ENCODE data around the gene FOXL1. TPM values are rescaled to one million over a fixed set of nuclear protein-coding genes. Genes with fewer than 3 reads are reported as not detected.

Gene FOXL1
- polyA plus RNA-seq, 1 experiment: 4.9 TPM

GRCh38 chr16:86534779-86535615, 43.4 kb upstream of the FOXL1 start:
- Histone ChIP-seq H3K4me3 (ENCODE audit: low read depth, low read length) (no peak overlapping the region), H3K27me3 (ENCODE audit: control insufficient read depth, insufficient read depth, low read length) (no peaks in the 10 kb centered on the region), H3K36me3 (ENCODE audit: control insufficient read depth, insufficient read depth, low read length) (peaks cover 20% of the 10 kb centered on the region)
- POLR2A ChIA-PET: no interaction called here
- CTCF ChIA-PET: interaction anchor here (0.5 to 0.9 kb wide), 2 partner anchors 8 to 18 kb away, joined by 3 read pairs; no protein-coding TSS in a partner anchor
- TF ChIP-seq, protein P1, sequence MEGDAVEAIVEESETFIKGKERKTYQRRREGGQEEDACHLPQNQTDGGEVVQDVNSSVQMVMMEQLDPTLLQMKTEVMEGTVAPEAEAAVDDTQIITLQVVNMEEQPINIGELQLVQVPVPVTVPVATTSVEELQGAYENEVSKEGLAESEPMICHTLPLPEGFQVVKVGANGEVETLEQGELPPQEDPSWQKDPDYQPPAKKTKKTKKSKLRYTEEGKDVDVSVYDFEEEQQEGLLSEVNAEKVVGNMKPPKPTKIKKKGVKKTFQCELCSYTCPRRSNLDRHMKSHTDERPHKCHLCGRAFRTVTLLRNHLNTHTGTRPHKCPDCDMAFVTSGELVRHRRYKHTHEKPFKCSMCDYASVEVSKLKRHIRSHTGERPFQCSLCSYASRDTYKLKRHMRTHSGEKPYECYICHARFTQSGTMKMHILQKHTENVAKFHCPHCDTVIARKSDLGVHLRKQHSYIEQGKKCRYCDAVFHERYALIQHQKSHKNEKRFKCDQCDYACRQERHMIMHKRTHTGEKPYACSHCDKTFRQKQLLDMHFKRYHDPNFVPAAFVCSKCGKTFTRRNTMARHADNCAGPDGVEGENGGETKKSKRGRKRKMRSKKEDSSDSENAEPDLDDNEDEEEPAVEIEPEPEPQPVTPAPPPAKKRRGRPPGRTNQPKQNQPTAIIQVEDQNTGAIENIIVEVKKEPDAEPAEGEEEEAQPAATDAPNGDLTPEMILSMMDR (IDR thresholded peaks at IDR 0.05; ENCODE audit: insufficient read depth, low read depth, low read length): no peak
- DNase-seq (ENCODE audit: low read depth): no peak

DNA sequence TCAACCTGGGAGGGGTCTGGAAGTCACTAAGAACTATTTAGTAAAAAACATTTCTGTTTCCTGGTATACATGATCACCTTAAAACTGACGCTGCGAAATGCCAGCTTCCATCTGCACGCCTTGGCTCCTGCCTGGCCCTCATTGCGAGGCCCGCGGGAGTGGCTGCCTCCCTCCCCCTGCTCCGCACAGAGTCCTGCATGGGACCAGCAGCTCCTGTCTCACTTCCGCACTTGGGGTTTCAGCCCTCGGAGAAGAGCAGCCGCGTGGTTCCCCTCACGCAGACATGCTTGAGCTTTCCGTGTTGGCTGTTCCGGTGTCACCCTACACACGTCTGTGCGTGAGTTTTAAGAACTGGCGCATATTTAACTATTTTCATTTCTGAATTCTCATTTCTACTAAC, 41.7 kb upstream of the FOXL1 start:
- POLR2A ChIA-PET: no interaction called here
- DNase-seq (ENCODE audit: low read depth): no peak
- Histone ChIP-seq H3K36me3 (ENCODE audit: control insufficient read depth, insufficient read depth, low read length) (peaks cover 31% of the 10 kb centered on the region), H3K4me3 (ENCODE audit: low read depth, low read length) (no peak overlapping the region), H3K27me3 (ENCODE audit: control insufficient read depth, insufficient read depth, low read length) (no peaks in the 10 kb centered on the region)
- TF ChIP-seq, protein P1 (IDR thresholded peaks at IDR 0.05; ENCODE audit: insufficient read depth, low read depth, low read length): no peak
- CTCF ChIA-PET: interaction anchor here (1.1 kb wide), 1 partner anchor 16 kb away, joined by 3 read pairs; no protein-coding TSS in a partner anchor

DNA sequence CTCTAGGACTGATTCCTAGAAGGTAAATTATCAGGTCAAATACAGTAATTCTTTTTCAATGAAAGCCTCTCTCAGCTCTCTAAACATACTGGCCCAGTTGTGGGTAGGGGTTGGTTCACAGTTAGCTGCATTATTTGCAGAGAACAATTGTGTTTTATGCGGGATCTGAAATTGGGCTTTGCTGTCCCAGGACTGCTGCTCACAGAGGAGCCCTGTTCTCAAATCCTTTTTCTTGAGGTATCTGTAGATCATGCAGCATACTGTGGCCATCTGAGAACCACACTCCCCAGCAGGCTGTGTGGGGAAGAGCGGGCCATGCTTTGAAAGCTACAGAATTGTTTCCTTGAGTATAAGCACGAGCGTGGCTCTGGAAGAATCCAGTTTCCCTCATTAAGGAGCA, 40.9 kb upstream of the FOXL1 start:
- POLR2A ChIA-PET: no interaction called here

DNA sequence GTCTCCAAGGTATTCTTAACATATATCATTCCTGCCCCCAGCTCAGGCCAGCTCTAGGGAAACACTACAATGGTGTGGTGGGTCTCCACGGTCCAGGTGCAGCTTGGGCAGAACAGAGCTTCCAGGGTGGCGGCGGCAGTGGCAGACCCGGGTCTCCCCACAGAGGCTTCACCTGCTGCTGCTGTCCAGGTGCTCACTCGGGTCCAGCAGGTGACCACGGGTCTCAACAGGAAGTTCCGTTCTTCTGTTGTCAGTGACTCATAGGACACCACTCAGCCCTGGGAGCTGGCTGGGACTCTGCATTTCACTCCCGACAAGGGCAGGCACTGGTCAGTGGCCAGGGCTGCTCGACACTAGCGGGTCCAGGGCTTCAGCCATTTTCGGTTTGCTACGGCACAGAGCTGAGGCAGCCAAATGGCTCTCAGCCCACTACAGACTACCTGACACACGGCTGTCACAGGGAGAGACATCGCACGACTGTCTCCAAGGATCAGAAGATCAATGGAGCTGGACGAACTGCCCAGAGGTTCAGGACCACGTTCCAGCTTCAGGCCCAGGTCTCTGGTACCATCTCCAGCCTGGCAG, 40.1 kb upstream of the FOXL1 start:
- TF ChIP-seq, protein P1 (IDR thresholded peaks at IDR 0.05; ENCODE audit: insufficient read depth, low read depth, low read length): no peak
- no peak overlapping the region for H3K4me3 ChIP-seq (ENCODE audit: low read depth, low read length)
- CTCF ChIA-PET: no interaction called here
- no peaks in the 10 kb centered on the region for H3K27me3 ChIP-seq (ENCODE audit: control insufficient read depth, insufficient read depth, low read length)
- peaks cover 34% of the 10 kb centered on the region for H3K36me3 ChIP-seq (ENCODE audit: control insufficient read depth, insufficient read depth, low read length)
- DNase-seq (ENCODE audit: low read depth): no peak
- POLR2A ChIA-PET: no interaction called here

More for the DNA sequence above, 40.9 kb upstream of the FOXL1 start:
- Histone ChIP-seq H3K27me3 (ENCODE audit: control insufficient read depth, insufficient read depth, low read length) (no peaks in the 10 kb centered on the region), H3K4me3 (ENCODE audit: low read depth, low read length) (no peak overlapping the region), H3K36me3 (ENCODE audit: control insufficient read depth, insufficient read depth, low read length) (peaks cover 32% of the 10 kb centered on the region)
- no peak for DNase-seq (ENCODE audit: low read depth)
- CTCF ChIA-PET: no interaction called here
- TF ChIP-seq, protein P1 (IDR thresholded peaks at IDR 0.05; ENCODE audit: insufficient read depth, low read depth, low read length): no peak

DNA sequence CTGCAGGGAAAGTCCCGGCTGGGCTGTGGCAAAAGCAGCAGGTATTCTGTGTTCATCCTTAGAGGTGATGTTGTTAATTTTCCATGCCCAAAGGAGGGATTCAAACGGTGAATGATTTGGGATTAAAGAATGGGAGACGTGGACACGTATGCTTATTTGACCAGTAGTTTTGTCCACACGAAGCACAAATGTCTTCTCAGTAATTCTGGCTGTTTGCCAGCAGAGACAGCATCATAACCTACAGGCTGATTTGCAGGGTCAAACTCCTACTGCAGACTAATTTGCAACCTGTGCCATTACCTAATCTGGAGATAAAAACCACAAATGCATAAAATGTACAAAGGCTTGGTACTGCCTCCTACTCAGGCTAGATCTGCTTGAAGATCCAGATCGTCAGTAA, 37.5 kb upstream of the FOXL1 start:
- ChIA-PET POLR2A (no interaction called here), CTCF (interaction anchor here (0.7 to 1.7 kb wide), 3 partner anchors 10 to 315 kb away, joined by 3 read pairs; no protein-coding TSS in a partner anchor)
- Histone ChIP-seq H3K4me3 (ENCODE audit: low read depth, low read length) (no peak overlapping the region), H3K36me3 (ENCODE audit: control insufficient read depth, insufficient read depth, low read length) (peaks cover 40% of the 10 kb centered on the region), H3K27me3 (ENCODE audit: control insufficient read depth, insufficient read depth, low read length) (no peaks in the 10 kb centered on the region)
- TF ChIP-seq, protein P1 (IDR thresholded peaks at IDR 0.05; ENCODE audit: insufficient read depth, low read depth, low read length): no peak
- no peak for DNase-seq (ENCODE audit: low read depth)

Measured in BJ (cell line).